WTC11 (cell line): ENCODE measurements around the gene CEMIP. TPM values are rescaled to one million over a fixed set of nuclear protein-coding genes. Genes with fewer than 3 reads are reported as not detected.

ENCODE experiments used
- ATAC-seq: fragments of 200-7000 bp; cut with Tn5 transposase; 2 replicates; pipeline ENCODE4 v1.10.0; 2021; ENCODE audit warnings: mild to moderate bottlenecking, moderate library complexity
- CTCF ChIA-PET: fragments of 300-600 bp; sonication (Branson Sonifier 250); formaldehyde crosslinking; loops from one replicate; lab custom pipeline; 2021; ENCODE audit warnings: antibody characterized with exemption; lab: Charles Lee
- POLR2A ChIA-PET: fragments of 350-600 bp; sonication (Branson Sonifier 250); formaldehyde crosslinking; loops from one replicate; lab custom pipeline; 2021; ENCODE audit warnings: antibody characterized with exemption; lab: Charles Lee
- DNase-seq: peaks from one replicate; pipeline ENCODE4 v3.0.0; 2021; ENCODE audit warnings: low spot score
- H3K27ac Mint-ChIP-seq: 2 replicates; pipeline ENCODE4 v1.8.0; 2021; ENCODE audit warnings: mixed read lengths
- H3K27me3 Mint-ChIP-seq: 2 replicates; pipeline ENCODE4 v1.8.0; 2021; ENCODE audit warnings: low read depth, mild to moderate bottlenecking, moderate library complexity, mixed read lengths
- H3K36me3 Mint-ChIP-seq: 2 replicates; pipeline ENCODE4 v1.8.0; 2021; ENCODE audit warnings: mixed read lengths
- H3K4me1 Mint-ChIP-seq: 2 replicates; pipeline ENCODE4 v1.8.0; 2022; ENCODE audit warnings: mixed read lengths
- H3K4me3 Mint-ChIP-seq: 2 replicates; pipeline ENCODE4 v1.8.0; 2021; ENCODE audit warnings: mild to moderate bottlenecking, moderate library complexity, mixed read lengths
- H3K9me3 Mint-ChIP-seq: 2 replicates; pipeline ENCODE4 v1.8.0; 2021; ENCODE audit warnings: mixed read lengths
- CREM ChIP-seq: sonication (generic); formaldehyde crosslinking; IDR thresholded peaks from 2 replicates; pipeline ENCODE4 v1.8.1; 2022; ENCODE audit warnings: mild to moderate bottlenecking, missing genetic modification reagents, moderate library complexity
- E2F5 ChIP-seq: sonication (generic); formaldehyde crosslinking; IDR thresholded peaks from 2 replicates; pipeline ENCODE4 v1.8.1; 2022; ENCODE audit warnings: mild to moderate bottlenecking, moderate library complexity, missing genetic modification reagents
- EMX1 ChIP-seq: fragments of 250-450 bp; sonication (Bioruptor Pico); IDR thresholded peaks from 2 replicates; pipeline ENCODE4 v1.8.0; 2021; ENCODE audit warnings: mild to moderate bottlenecking
- FOXP1 ChIP-seq: sonication (generic); formaldehyde crosslinking; IDR thresholded peaks from 2 replicates; pipeline ENCODE4 v1.8.0; 2022; ENCODE audit warnings: missing genetic modification reagents, mild to moderate bottlenecking, moderate library complexity, borderline replicate concordance
- GABPB1 ChIP-seq: sonication (generic); formaldehyde crosslinking; IDR thresholded peaks from 2 replicates; pipeline ENCODE4 v1.8.1; 2023; ENCODE audit warnings: mild to moderate bottlenecking, missing genetic modification reagents
- GRHL2 ChIP-seq: fragments of 250-450 bp; sonication (Bioruptor Pico); IDR thresholded peaks from 2 replicates; pipeline ENCODE4 v1.8.0; 2022; ENCODE audit warnings: mild to moderate bottlenecking, moderate library complexity; ENCODE audit not compliant: insufficient replicate concordance, severe bottlenecking
- HMGXB4 ChIP-seq: sonication (generic); formaldehyde crosslinking; IDR thresholded peaks from 2 replicates; pipeline ENCODE4 v1.8.1; 2023; ENCODE audit warnings: mild to moderate bottlenecking, moderate library complexity, missing genetic modification reagents
- NFATC4 ChIP-seq: fragments of 250-450 bp; sonication (Bioruptor Pico); IDR thresholded peaks from 2 replicates; pipeline ENCODE4 v1.9.0; 2021; ENCODE audit warnings: mild to moderate bottlenecking
- NFE2L1 ChIP-seq: sonication (generic); formaldehyde crosslinking; IDR thresholded peaks from 2 replicates; pipeline ENCODE4 v1.8.1; 2023; ENCODE audit warnings: missing genetic modification reagents
- NFYB ChIP-seq: sonication (generic); formaldehyde crosslinking; conservative IDR thresholded peaks from 2 replicates; pipeline ENCODE4 v1.8.0; 2022; ENCODE audit warnings: low read depth, missing genetic modification reagents
- NR3C1 ChIP-seq: sonication (generic); formaldehyde crosslinking; conservative IDR thresholded peaks from 2 replicates; pipeline ENCODE4 v1.8.1; 2023; ENCODE audit warnings: low read depth, mild to moderate bottlenecking, missing genetic modification reagents
- OVOL2 ChIP-seq: fragments of 250-450 bp; sonication (Bioruptor Pico); IDR thresholded peaks from 2 replicates; pipeline ENCODE4 v1.9.0; 2021; ENCODE audit warnings: mild to moderate bottlenecking, borderline replicate concordance
- PRDM15 ChIP-seq: sonication (generic); formaldehyde crosslinking; IDR thresholded peaks from 2 replicates; pipeline ENCODE4 v1.8.0; 2022; ENCODE audit warnings: missing genetic modification reagents
- SMAD3 ChIP-seq: sonication (generic); formaldehyde crosslinking; IDR thresholded peaks from 2 replicates; pipeline ENCODE4 v1.8.0; 2022; ENCODE audit warnings: missing genetic modification reagents, mild to moderate bottlenecking, borderline replicate concordance
- ZNF138 ChIP-seq: sonication (generic); formaldehyde crosslinking; conservative IDR thresholded peaks from 2 replicates; pipeline ENCODE4 v1.8.1; 2022; ENCODE audit warnings: mild to moderate bottlenecking, moderate library complexity, missing genetic modification reagents
- ZNF219 ChIP-seq: sonication (generic); formaldehyde crosslinking; IDR thresholded peaks from 2 replicates; pipeline ENCODE4 v1.8.0; 2023; ENCODE audit warnings: missing genetic modification reagents, mild to moderate bottlenecking, borderline replicate concordance
- ZNF512 ChIP-seq: sonication (generic); formaldehyde crosslinking; IDR thresholded peaks from 2 replicates; pipeline ENCODE4 v1.8.1; 2022; ENCODE audit warnings: missing genetic modification reagents, borderline replicate concordance
- ZNF671 ChIP-seq: fragments of 250-450 bp; sonication (Bioruptor Pico); IDR thresholded peaks from 2 replicates; pipeline ENCODE4 v1.8.0; 2021; ENCODE audit warnings: mild to moderate bottlenecking
- total RNA-seq: library from RNA; stranded (reverse); gene quantifications from 3 replicates; pipeline ENCODE4 v1.2.3, GENCODE V29; 2021

Gene CEMIP
- total RNA-seq, 1 experiment from 2014 or later: 0.87 TPM

- TF ChIP-seq ZNF138 (CRISPR knock-in tag) (no peak), GABPB1 (no peak), NFYB (CRISPR knock-in tag) (peak; percentile 57)
- TF ChIP-seq, all 79 proteins: peak for 1
- Mint-ChIP-seq H3K9me3 (no peaks in the 10 kb centered on the region), H3K4me3 (no peak overlapping the region), H3K27me3 (no peaks in the 10 kb centered on the region; the same call in 1 of the 2 replicates), H3K27ac (no peak overlapping the region), H3K4me1 (peaks cover 16% of the 10 kb centered on the region), H3K36me3 (no peaks in the 10 kb centered on the region)
- DNase-seq: no peak
- no peak for ATAC-seq
- CTCF ChIA-PET: interaction anchor here (1.0 kb wide), 1 partner anchor 65 kb away, joined by 3 read pairs; no protein-coding TSS in a partner anchor
- POLR2A ChIA-PET: no interaction called here
Observed at GRCh38 chr15:80841541-80841940, 62.4 kb downstream of the CEMIP start.

- Mint-ChIP-seq H3K27me3 (no peaks in the 10 kb centered on the region; the same call in 1 of the 2 replicates), H3K27ac (no peak overlapping the region), H3K4me3 (no peak overlapping the region), H3K36me3 (no peaks in the 10 kb centered on the region), H3K4me1 (peaks cover 4% of the 10 kb centered on the region), H3K9me3 (0 out of 2 replicates have a peak, but pooled peaks cover 5% of the 10 kb centered on the region)
- DNase-seq: no peak
- ATAC-seq: no peak
- POLR2A ChIA-PET: interaction anchor here (0.6 kb wide), 1 partner anchor 1183 kb away, joined by 3 read pairs; no protein-coding TSS in a partner anchor
- CTCF ChIA-PET: interaction anchor here (1.6 to 1.7 kb wide), 2 partner anchors 9 to 12 kb away, joined by 5 to 6 read pairs; no protein-coding TSS in a partner anchor
- no peak for TF ChIP-seq ZNF671 (CRISPR knock-in tag)
- no peak for TF ChIP-seq NFE2L1
- no peak for TF ChIP-seq EMX1 (CRISPR knock-in tag)
- no peak for TF ChIP-seq CREM (CRISPR knock-in tag)
Observed at GRCh38 chr15:80844011-80844732, 65.0 kb downstream of the CEMIP start.

GRCh38 chr15:80846031-80846815, 67.1 kb downstream of the CEMIP start:
- H3K27me3 Mint-ChIP-seq: peaks cover 5% of the 10 kb centered on the region; the same call in 1 of the 2 replicates
- POLR2A ChIA-PET: interaction anchor here (0.6 kb wide), 1 partner anchor 10 kb away, joined by 4 read pairs; no protein-coding TSS in a partner anchor
- no peak overlapping the region for H3K27ac Mint-ChIP-seq
- H3K4me3 Mint-ChIP-seq: no peak overlapping the region
- no peak; the same call in 1 of the 2 replicates for ATAC-seq
- H3K36me3 Mint-ChIP-seq: no peaks in the 10 kb centered on the region
- H3K4me1 Mint-ChIP-seq: no peaks in the 10 kb centered on the region
- 0 out of 2 replicates have a peak, but pooled peaks cover 5% of the 10 kb centered on the region for H3K9me3 Mint-ChIP-seq
- no peak for DNase-seq
- CTCF ChIA-PET: interaction anchor here (0.7 to 1.8 kb wide), 11 partner anchors 9 to 260 kb away, joined by 3 to 12 read pairs (median 3); partner anchors contain the start of gene CEMIP
- no peak for TF ChIP-seq NR3C1
- TF ChIP-seq ZNF512 (CRISPR knock-in tag): no peak
- TF ChIP-seq NFATC4: no peak
- TF ChIP-seq SMAD3 (CRISPR knock-in tag): no peak
- TF ChIP-seq CREM (CRISPR knock-in tag): no peak
- no peak for TF ChIP-seq NFYB (CRISPR knock-in tag)
- no peak for TF ChIP-seq ZNF219
- TF ChIP-seq E2F5 (CRISPR knock-in tag): no peak
- no peak for TF ChIP-seq FOXP1 (CRISPR knock-in tag)
- no peak for TF ChIP-seq GRHL2 (CRISPR knock-in tag)
- TF ChIP-seq PRDM15 (CRISPR knock-in tag): no peak
- no peak for TF ChIP-seq ZNF671 (CRISPR knock-in tag)
- TF ChIP-seq HMGXB4: no peak
- TF ChIP-seq OVOL2 (CRISPR knock-in tag): no peak
